Measurements from ENCODE around the gene HOXB1. TPM values are rescaled to one million over a fixed set of nuclear protein-coding genes. Genes with fewer than 3 reads are reported as not detected.
A peak's percentile ranks its signal among the peaks of the same experiment; 100 is the strongest.

Gene HOXB1
- polyA plus RNA-seq, result 0.07 TPM
- long read RNA-seq, donor 1, result 0 reads
- long read RNA-seq, donor 2, result 0 reads
- long read RNA-seq, donor 3, result 0 reads
- long read RNA-seq, donor 4, result 0 reads
- long read RNA-seq, donor 5, result 0 reads
- long read RNA-seq, donor 6, result 0 reads
- long read RNA-seq, donor 7, result 0 reads
- long read RNA-seq, donor 8, result 0 reads
- long read RNA-seq, donor 9, result 0 reads
- long read RNA-seq, donor 10, result 0 reads
- long read RNA-seq, donor 11, result 0 reads

DNA sequence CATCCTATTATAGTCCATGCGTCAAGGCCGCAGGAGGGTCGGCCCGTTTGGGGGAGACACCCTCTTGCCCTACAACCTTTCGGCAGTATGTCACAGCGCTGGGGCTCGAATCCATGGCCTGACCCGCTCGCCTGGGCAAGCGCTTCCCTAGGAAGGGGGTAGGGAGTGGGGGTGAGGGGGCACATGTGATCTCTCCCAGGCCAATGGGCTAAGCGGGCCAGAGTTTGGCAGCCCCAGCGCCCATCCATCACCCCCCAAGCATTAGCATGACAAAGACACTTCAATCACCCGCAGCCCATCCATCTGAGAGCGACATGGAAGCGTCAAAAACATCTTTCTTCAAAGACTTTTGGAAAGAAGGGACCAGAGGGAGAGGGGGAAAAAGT, at the start of gene HOXB1:
TSS of gene HOXB1 (minus strand) at position 125 of the 386 bp plus-strand sequence. CDS start at position 18, 107 bp downstream.
- no peak for DNase-seq
- no CpG with 5 or more reads among the region's 15 CpGs for WGBS (ENCODE audit: insufficient coverage, low lambda C conversion rate)

DNA sequence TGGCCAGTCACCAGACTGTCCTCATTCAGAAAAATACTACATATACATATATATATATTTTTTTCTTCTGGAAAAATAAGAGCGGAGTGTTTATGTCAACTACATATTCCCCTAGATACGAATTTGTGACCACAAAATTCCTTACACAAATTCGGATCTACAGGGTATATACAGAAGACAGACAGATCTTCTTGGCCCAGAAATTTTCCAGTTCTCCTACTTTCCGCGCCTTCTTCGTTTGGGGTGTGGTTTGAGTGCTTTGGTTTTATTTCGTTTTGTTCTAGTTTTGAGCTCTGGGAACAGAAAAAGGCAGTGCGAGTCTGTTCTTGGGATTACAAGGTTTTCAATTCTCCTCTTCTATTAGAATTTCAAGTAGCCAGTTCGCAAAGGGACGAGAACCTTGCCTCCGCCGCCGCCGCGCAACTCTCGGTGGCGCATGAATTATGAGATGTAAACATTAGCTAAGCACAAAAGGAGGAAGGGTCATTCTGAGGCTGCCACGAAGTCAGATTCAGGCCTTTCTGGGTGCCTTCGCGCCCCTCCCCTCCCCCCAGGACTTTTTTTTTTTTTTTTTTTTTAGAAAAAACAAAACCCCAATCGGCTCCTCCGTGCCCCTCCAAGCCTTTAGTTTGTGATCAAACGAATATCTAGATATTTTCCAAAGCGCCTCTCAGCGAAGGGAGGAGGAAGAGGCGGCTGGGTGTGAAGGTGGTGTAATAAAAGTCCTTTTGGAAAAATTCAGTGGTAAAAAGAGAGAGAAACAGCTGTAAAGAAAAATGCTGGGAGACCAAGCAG, 49.1 kb upstream of the HOXB1 start:
- H3K27me3 ChIP-seq (ENCODE audit: control insufficient read depth, insufficient read depth, low read length), result peaks cover 95% of the 10 kb centered on the region
- peaks cover 6% of the 10 kb centered on the region for H3K36me3 ChIP-seq (ENCODE audit: control insufficient read depth, insufficient read depth, low read length)
- DNase-seq, result peak in 1 of 2 donors; percentile 57
- H3K27ac ChIP-seq (ENCODE audit: low read length), result peak overlapping the region; percentile 80
- peaks cover 3% of the 10 kb centered on the region for H3K9me3 ChIP-seq (ENCODE audit: control insufficient read depth, low read depth, low read length)
- H3K4me1 ChIP-seq (ENCODE audit: control insufficient read depth, insufficient read depth, low read length), result peaks cover 20% of the 10 kb centered on the region
- WGBS (ENCODE audit: insufficient coverage, low lambda C conversion rate), result 7% methylated on average over 3 of the region's 26 CpGs
- H3K4me3 ChIP-seq (ENCODE audit: low read length), result peak overlapping the region; percentile 49

More for the DNA sequence above, at the start of gene HOXB1:
- Histone ChIP-seq H3K9me3 (ENCODE audit: control insufficient read depth, low read depth, low read length) (no peaks in the 10 kb centered on the region), H3K4me1 (ENCODE audit: control insufficient read depth, insufficient read depth, low read length) (peaks cover 3% of the 10 kb centered on the region), H3K36me3 (ENCODE audit: control insufficient read depth, insufficient read depth, low read length) (no peaks in the 10 kb centered on the region), H3K27ac (ENCODE audit: low read length) (no peak within 1 kb of the TSS), H3K4me3 (ENCODE audit: low read length) (no peak within 1 kb of the TSS), H3K27me3 (ENCODE audit: control insufficient read depth, insufficient read depth, low read length) (peaks cover 53% of the 10 kb centered on the region)

DNA sequence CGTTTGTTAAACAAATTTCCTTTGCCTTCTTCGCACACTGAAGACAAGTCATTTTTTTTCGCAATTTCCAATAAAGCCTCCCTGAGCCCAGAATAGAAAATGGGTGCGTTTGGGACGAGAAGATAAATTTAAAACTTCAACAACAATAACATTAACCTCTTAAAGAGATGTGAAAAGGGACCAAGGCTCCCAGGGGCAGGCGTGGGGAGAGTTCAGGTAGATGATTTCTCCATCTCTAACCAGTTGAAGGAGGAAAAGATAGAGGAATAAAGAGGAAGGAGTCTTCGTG, 48.6 kb upstream of the HOXB1 start:
- peaks cover 18% of the 10 kb centered on the region for H3K4me1 ChIP-seq (ENCODE audit: control insufficient read depth, insufficient read depth, low read length)
- peaks cover 6% of the 10 kb centered on the region for H3K36me3 ChIP-seq (ENCODE audit: control insufficient read depth, insufficient read depth, low read length)
- 33% methylated on average over 1 of the region's 7 CpGs for WGBS (ENCODE audit: insufficient coverage, low lambda C conversion rate)
- H3K4me3 ChIP-seq (ENCODE audit: low read length), result peak overlapping the region; percentile 42
- H3K9me3 ChIP-seq (ENCODE audit: control insufficient read depth, low read depth, low read length), result peaks cover 3% of the 10 kb centered on the region
- peaks cover 96% of the 10 kb centered on the region for H3K27me3 ChIP-seq (ENCODE audit: control insufficient read depth, insufficient read depth, low read length)
- H3K27ac ChIP-seq (ENCODE audit: low read length), result peak overlapping the region; percentile 80
- no peak for DNase-seq

- Histone ChIP-seq H3K36me3 (ENCODE audit: control insufficient read depth, insufficient read depth, low read length) (peaks cover 6% of the 10 kb centered on the region), H3K9me3 (ENCODE audit: control insufficient read depth, low read depth, low read length) (peaks cover 3% of the 10 kb centered on the region), H3K27me3 (ENCODE audit: control insufficient read depth, insufficient read depth, low read length) (peaks cover 95% of the 10 kb centered on the region), H3K4me3 (ENCODE audit: low read length) (peak overlapping the region; percentile 42), H3K27ac (ENCODE audit: low read length) (peak overlapping the region; percentile 80), H3K4me1 (ENCODE audit: control insufficient read depth, insufficient read depth, low read length) (peaks cover 18% of the 10 kb centered on the region)
- no peak for DNase-seq
- WGBS (ENCODE audit: insufficient coverage, low lambda C conversion rate), result 0% methylated on average over 3 of the region's 43 CpGs
Measured at GRCh38 chr17:48578616-48579470, 48.0 kb upstream of the HOXB1 start.

DNA sequence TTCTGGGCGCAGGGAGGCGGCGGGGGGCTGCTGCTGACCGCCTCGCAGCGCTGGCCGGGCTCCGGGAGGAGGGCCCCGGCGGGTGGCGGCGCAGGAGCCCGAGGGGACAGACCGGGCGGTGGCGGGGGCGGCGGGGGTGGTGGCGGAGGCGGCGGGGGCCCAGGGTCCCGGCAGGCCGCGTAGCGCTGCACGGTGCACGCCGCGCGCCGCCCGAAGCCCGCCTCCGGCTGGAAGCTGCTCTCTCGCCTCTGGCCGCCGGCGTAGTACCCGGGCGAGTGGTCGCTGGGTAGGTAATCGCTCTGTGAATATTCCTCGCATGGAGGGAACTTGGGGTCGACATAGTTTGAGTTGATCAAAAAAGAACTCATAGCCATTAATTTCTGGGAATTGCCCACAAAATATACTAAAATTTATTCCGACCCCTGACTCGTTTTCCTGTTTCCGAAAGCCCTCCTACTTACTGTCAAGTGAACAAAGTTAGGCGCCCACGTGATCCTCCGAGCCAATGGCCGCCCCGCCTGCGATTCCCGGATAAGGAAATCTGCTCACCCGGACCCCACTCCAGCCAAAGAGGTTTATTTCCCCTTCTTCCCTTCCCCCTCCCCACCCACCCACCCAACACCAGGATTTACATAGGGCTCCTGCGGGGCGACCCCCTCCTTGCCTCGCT, 47.3 kb upstream of the HOXB1 start, which contains the start of gene HOXB4:
TSS of gene HOXB4 (minus strand) at position 405 of the 670 bp plus-strand sequence. CDS start at position 374, 31 bp downstream.
- no CpG with 5 or more reads among the region's 58 CpGs for WGBS (ENCODE audit: insufficient coverage, low lambda C conversion rate)
- Histone ChIP-seq H3K4me3 (ENCODE audit: low read length) (peak within 1 kb of the TSS; percentile 42), H3K36me3 (ENCODE audit: control insufficient read depth, insufficient read depth, low read length) (peaks cover 6% of the 10 kb centered on the region), H3K27me3 (ENCODE audit: control insufficient read depth, insufficient read depth, low read length) (peaks cover 95% of the 10 kb centered on the region), H3K4me1 (ENCODE audit: control insufficient read depth, insufficient read depth, low read length) (peaks cover 18% of the 10 kb centered on the region), H3K9me3 (ENCODE audit: control insufficient read depth, low read depth, low read length) (peaks cover 3% of the 10 kb centered on the region), H3K27ac (ENCODE audit: low read length) (peak within 1 kb of the TSS; percentile 80)
- DNase-seq, result peak; percentile 55 to 63

GRCh38 chr17:48577330-48577945, 46.6 kb upstream of the HOXB1 start:
- Histone ChIP-seq H3K36me3 (ENCODE audit: control insufficient read depth, insufficient read depth, low read length) (peaks cover 6% of the 10 kb centered on the region), H3K4me1 (ENCODE audit: control insufficient read depth, insufficient read depth, low read length) (peaks cover 13% of the 10 kb centered on the region), H3K4me3 (ENCODE audit: low read length) (peak overlapping the region; percentile 32), H3K9me3 (ENCODE audit: control insufficient read depth, low read depth, low read length) (peaks cover 3% of the 10 kb centered on the region), H3K27ac (ENCODE audit: low read length) (peak overlapping the region; percentile 73), H3K27me3 (ENCODE audit: control insufficient read depth, insufficient read depth, low read length) (peaks cover 95% of the 10 kb centered on the region)
- DNase-seq, result no peak
- no CpG with 5 or more reads among the region's 19 CpGs for WGBS (ENCODE audit: insufficient coverage, low lambda C conversion rate)

DNA sequence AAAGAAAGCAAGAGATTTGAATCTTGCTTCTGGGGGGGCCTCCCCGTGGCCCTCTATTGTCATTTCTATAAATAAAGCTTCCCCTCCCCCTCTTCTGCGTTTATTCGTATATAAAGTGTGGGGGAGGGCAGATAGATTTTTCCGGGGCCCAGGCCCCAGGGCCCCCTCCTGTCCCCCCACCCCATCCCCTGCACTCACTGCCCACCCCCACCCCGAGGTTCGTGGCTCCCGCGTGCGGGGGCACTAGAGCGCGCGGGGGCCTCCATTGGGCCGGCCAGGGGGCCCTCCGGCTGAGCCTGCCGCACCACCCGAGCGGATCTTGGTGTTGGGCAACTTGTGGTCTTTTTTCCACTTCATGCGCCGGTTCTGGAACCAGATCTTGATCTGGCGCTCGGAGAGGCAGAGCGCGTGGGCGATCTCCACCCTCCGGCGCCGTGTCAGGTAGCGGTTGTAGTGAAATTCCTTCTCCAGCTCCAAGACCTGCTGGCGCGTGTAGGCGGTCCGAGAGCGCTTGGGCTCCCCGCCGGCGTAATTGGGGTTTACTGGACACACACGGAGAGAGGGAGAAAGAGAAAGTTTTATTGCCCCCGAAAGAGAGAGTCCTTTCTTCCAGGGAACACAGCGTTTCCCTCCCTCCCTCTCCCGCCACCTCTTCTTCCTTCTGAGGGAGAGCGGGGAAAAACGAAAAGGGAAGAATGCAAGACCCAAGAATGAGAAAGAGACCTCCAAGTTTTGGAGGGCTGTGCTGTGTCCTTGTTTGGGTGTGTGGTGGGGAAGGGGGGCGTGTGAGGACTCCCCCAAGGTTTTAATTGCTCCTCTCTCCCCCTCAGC, 45.9 kb upstream of the HOXB1 start:
- DNase-seq, result no peak
- H3K36me3 ChIP-seq (ENCODE audit: control insufficient read depth, insufficient read depth, low read length), result peaks cover 6% of the 10 kb centered on the region
- no CpG with 5 or more reads among the region's 43 CpGs for WGBS (ENCODE audit: insufficient coverage, low lambda C conversion rate)
- peak overlapping the region; percentile 77 for H3K27ac ChIP-seq (ENCODE audit: low read length)
- H3K4me3 ChIP-seq (ENCODE audit: low read length), result peak overlapping the region; percentile 32
- H3K9me3 ChIP-seq (ENCODE audit: control insufficient read depth, low read depth, low read length), result peaks cover 3% of the 10 kb centered on the region
- H3K4me1 ChIP-seq (ENCODE audit: control insufficient read depth, insufficient read depth, low read length), result peaks cover 13% of the 10 kb centered on the region
- H3K27me3 ChIP-seq (ENCODE audit: control insufficient read depth, insufficient read depth, low read length), result peaks cover 95% of the 10 kb centered on the region

GRCh38 chr17:48575673-48576478, 45.1 kb upstream of the HOXB1 start:
- Histone ChIP-seq H3K9me3 (ENCODE audit: control insufficient read depth, low read depth, low read length) (no peaks in the 10 kb centered on the region), H3K27ac (ENCODE audit: low read length) (peak overlapping the region; percentile 77), H3K36me3 (ENCODE audit: control insufficient read depth, insufficient read depth, low read length) (peaks cover 6% of the 10 kb centered on the region), H3K27me3 (ENCODE audit: control insufficient read depth, insufficient read depth, low read length) (peaks cover 95% of the 10 kb centered on the region), H3K4me1 (ENCODE audit: control insufficient read depth, insufficient read depth, low read length) (peaks cover 10% of the 10 kb centered on the region), H3K4me3 (ENCODE audit: low read length) (peak overlapping the region; percentile 20)
- no peak for DNase-seq
- WGBS (ENCODE audit: insufficient coverage, low lambda C conversion rate), result 39% methylated on average over 4 of the region's 22 CpGs

Measured in large intestine (tissue), 12 donors.